HL-60 (cell line): ENCODE measurements around the gene QSOX1.

Source experiments
- CTCF ChIP-seq: IDR thresholded peaks from one replicate; pipeline ENCODE4 v1.5.1; 2011; ENCODE audit warnings: low read length, control low read depth, inconsistent platforms; ENCODE audit not compliant: insufficient read depth
- POLR2AphosphoS5 ChIP-seq: IDR thresholded peaks from 2 replicates; pipeline ENCODE4 v1.6.1; 2012; ENCODE audit warnings: low read depth

DNA sequence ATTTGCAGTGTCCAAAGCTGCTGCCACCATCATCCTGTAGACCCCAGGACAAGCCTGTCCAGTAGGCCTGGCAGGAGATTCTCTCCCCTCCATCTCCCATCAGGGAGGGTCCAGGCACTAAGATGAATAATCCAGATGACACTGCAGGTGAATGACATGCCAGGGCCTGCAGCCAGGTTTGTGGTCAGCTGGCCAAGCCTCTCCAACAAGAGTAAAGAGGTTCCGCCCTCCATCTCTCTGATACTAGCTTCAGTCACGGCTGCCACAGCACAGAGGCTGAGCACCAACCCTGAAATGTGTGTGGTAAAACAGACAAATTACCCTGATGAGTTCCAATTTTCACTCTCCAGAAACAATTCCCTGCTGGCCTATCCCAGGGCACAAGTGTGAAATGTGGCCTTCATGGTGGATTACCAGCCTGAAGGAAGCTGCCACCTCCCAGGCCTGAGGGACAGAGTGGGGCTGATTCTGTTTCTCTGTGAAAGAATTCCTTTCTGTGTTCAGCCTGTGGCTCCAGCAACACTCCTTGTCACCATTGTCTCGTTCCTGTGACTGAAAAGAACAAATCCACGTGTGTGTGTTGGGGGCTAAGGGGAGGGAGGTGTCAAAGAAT lies 55.4 kb downstream of the QSOX1 start:
- no peak for TF ChIP-seq CTCF
- no peak for TF ChIP-seq POLR2AphosphoS5
